Occipital lobe (tissue), 2 donors: ENCODE data around the gene PARP4. TPM values are rescaled to one million over a fixed set of nuclear protein-coding genes. Genes with fewer than 3 reads are reported as not detected.
"Not testable (repeated sequence)": the region's sequence is repeated elsewhere in the genome, so short reads cannot be mapped to it uniquely, and the experiment has no call there.

Experiments used
- DNase-seq: peaks from one replicate; lab custom pipeline; 2025; lab: John Stamatoyannopoulos, UW
- total RNA-seq: library from RNA; depleted of rRNA; stranded (reverse); fragments of >200 nt; gene quantifications from one replicate; pipeline ENCODE4 v1.2.3, GENCODE V29; 2014

Gene PARP4
- total RNA-seq, 1 donor from 2014 or later: 6.4 TPM

DNA sequence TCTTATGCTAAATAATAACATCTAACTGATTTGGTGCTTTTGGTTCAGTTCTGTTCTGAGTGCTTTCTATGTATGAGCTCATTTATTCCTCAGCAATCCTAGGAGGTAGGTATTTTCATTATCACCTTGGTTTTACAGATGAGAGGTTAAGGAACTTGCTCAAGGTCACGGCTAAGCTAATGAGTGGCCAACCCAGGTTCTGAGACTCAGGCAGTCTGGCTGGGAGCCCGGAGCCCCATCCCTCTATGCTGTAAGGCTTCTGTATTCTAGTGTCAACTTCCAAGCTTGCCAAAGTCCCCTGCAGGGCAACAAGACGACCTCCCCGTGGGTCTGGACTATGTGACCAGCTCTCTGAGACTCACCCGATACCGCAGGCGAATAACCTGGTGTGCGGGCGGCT lies 60.5 kb downstream of the PARP4 start:
- no peak for DNase-seq

DNA sequence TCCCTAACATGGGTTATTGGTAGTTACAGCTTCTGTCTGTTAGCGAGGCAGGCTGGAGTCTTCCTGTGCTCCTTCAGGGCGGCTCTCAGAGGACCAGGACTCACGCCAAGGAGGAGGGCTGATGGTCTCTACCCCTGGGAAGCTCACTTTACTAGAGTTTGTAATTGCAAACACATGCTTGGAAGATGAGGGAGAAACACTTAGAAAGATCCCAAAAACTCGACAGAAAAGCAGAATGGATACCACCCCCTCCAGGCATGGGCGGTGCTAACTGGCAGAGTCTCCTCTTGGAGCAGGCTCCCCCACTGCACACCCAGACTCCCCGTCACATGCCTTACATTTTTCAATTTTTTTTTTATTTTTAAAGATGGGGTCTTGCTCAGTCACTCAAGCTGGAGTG lies 62.0 kb downstream of the PARP4 start:
- DNase-seq: no peak

DNA sequence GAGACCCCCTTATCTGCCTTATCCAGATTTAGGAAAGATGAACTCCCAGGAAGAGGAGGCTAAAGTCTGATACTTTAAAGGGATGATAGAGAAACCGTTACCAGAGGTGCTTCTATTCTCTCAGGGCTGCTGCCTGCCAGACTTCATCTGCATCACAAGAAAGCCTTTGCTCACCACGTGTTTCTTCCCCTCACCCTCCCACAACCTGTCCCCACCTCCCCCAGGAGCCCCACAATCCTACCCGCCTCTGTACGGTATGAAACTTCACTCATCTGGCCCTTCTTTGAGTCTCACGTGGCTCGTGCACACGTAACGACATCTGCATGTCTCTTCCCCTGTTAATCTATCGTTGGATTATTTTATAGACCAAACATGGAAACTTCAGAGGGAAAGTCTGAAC lies 67.7 kb downstream of the PARP4 start:
- DNase-seq: not testable (repeated sequence)

DNA sequence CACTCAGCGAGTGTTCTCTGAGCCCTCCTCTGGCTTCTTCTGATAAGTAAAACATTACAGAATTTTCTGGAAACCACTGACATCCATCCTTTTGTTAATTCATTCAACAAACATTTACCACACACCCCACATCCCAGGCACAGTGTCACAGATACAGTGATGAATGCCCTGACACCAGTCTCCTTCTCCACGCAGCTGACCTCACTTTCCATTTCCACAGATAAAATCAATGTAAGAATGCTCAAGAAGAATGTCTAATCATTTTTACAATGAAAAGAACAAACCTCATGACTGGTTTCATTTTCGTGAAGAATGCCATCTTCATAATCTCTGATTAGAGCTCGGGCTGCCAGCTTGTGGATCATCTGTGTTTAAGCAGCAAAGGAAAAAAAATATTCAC lies 69.2 kb downstream of the PARP4 start:
- no peak for DNase-seq

DNA sequence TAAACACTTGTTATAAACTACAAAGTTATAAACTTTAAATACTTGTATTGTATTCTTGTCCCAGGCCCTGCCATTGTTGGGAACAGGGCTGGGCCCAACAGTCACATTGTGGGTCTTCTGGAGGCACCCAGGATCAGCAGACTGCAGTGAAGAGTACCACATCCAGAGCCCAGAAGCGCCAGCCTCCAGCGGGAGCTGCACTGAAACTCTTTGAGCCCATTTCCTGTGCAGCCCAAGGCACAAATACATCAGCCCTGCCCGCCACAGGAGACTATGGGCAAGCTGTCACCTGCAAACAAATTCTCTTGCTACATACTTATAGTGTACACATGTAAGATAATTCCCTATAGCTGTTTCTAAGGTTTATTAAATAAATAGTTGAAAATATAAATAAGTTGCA lies 86.5 kb downstream of the PARP4 start:
- DNase-seq: not testable (repeated sequence)

DNA sequence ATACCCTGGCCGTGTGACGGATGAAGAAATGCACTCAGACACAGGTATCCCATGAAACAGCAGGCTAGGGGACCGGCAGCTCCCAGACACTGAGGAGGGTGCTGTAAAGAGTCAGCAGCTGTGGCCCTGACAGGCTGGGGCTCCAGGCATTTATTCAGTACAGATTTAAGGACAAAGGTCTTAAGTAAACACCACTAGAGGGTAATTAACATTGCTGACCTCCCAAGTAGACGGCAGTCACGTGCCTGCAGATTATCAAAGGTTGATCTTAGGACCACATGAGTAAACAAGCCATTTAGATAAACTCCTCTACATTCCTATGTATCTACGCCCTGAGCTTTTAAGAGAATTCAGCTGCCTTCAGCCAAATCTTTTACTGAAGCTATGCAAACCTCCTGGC lies 92.9 kb downstream of the PARP4 start:
- DNase-seq: not testable (repeated sequence)

DNA sequence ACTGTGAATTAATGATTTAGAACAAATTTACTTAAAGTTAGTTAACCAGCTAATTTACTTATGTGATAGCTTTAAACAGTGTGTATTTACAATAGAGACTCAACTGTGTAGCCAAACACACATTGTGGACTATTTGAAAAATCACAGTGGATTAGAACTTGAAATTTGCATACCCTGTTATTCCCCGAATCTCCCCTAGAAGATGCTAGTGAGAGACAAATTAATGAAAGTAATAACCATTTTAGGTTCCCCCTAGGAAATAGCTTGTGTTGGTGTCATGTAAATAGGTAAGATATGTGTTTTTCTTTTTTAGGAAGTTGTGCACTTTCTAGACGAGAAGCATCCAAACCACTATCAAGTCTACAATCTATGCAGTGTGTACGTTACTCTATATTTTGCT lies 104.7 kb downstream of the PARP4 start:
- no peak for DNase-seq

DNA sequence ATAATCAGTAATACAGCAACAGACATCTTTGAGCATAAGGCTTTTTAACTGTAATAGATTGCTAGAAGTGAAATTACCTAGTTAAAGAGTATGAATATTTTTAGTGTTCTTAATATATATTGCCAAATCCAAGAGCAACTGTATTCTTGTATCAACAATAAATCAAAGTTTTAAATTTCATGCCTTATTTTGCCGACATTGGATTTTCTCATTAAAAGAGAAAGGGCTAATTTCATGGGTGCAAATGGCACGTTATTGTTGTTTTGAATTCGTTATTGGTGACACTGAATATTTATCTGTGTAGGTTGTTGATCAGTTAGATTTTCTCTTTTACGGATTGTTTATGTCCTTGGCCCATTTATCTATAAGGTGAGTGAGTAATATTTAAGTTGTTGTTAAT lies 106.1 kb downstream of the PARP4 start:
- no peak for DNase-seq

DNA sequence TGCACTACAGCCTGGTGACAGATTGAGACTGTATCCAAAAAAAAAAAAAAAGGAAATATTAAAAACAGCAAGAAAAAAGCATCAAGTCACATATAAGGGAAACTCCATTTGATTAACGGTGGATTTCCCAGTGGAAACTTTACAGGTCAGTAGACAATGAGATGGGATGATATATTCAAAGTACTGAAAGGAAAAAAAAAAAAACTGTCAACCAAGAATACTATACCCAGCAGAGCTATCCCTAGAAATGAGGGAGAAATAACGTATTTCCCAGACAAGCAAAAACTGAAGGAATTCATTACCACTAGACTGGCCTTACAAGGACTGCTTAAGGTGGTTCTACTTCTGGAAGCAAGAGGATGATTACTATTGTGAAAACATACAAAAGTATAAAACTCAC lies 115.8 kb downstream of the PARP4 start:
- DNase-seq: no peak

DNA sequence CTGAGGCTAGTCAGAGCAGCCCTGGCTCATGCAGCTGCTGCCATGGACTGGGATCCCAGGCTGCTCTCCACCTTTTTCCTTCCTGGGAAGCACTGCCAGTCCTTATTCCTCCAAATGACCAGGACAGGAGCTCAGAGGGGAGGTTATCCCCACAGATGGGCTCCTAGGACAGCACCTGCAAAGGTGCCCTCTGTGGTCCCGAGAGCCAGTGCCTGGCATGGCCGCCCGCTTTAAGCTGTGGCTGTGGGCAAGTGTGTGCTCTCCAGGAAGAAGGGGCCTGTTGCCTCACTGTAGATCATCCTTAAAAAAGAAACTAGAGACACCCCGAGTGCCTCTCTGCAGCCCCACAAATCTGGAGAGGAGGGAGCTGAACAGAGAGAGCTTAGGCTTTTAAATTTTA lies 119.6 kb downstream of the PARP4 start:
- DNase-seq: no peak

DNA sequence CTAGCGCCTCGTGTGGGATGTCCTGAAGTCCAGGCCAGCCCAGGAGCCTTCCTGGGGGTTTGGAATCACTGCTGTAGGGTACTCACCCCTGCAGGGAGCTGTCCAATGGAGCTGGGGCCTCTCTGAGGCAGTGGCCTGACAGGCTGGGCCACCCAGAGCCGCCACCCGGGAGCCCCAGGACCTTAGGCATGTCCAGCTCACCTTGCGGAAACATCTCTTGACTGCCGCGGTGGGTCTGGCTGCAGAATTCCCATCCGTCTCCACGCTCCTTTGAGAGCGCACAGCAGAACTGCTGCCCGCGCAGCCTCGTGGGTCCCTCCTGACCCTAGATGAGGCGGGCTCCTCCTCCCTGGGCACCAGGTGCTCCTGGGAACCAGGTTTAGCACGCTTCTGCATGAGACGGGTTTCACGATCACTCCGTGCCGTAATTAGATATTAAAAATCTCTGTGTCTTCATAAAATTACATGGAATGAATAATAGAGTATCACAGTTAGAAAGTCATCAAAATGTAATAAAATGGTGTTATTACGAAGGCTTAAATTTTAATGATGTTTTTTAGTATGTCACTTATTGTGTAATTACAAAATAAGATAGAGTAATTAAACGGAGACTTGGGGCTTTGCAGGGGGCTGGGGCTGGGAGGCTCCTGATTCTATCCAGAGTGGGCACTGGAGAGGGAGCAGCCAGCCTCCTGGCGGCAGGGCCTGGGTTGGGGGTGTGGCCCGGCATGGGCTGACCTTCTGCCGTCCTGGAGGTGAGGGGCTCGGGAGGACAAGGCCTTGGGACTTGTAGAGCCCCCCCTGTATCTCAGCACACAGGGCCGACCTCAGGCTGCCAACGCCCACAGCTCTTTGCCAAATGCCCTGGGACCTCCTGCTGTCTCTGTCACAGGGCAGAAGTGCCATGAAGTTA lies 120.6 kb downstream of the PARP4 start:
- DNase-seq: not testable (repeated sequence)

DNA sequence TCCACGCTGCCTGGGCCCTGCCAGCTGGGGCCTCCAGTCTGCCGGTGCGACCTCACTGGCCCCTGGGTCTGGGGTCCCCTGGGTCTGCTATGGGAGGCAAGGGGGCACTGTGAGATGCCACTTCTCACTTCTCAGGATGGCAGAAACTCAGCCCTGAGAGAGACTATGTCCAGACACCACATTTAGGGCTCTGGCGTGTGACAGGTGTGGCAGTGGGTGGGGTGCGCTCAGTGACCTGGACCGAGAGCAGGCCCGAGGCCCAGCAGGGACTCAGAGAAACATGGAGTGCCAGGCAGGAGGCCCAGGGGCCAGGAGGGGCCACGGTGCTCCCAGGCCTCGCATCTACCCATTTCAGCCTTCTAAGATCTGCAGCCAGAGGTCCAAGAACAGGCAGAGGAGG lies 121.8 kb downstream of the PARP4 start:
- DNase-seq: not testable (repeated sequence)

DNA sequence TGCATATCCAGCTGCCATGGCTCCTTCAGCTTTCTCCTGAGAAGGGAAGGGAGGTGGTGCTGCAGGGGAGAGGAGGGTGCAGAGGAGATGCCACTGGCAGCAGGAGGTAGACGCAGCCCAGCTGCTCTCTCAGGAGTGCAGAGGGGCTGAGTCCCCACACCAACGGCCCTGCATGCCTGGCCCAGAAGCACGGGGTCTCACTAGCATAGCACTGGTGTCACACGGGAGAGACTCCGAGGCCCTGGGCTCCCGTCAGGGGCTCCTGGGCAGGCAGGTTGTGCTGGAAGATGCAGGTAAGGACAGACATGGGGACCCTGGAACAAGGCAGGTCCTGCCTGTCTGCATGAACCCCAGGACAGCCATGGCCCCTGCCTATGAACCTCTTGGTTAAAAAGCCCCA lies 123.1 kb downstream of the PARP4 start:
- DNase-seq: no peak

DNA sequence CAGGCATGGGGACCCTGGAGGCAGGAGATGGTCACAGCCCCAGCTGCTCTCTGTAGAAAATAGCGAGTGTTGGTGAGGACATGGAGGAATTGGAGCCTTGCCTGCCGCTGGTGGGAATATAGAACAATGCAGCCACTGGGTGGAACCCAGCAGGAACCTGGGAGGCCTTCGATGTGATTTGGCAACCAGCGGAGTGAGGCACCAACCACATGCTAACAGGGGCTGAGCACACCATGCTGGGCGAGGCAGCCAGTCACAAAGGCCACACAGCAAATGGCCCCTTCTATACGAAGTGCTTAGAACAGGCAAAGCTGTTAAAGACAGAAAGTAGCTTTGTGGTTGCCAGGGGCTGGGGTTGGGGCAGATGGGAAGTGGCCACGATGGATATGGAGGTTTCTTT lies 123.8 kb downstream of the PARP4 start:
- DNase-seq: not testable (repeated sequence)

DNA sequence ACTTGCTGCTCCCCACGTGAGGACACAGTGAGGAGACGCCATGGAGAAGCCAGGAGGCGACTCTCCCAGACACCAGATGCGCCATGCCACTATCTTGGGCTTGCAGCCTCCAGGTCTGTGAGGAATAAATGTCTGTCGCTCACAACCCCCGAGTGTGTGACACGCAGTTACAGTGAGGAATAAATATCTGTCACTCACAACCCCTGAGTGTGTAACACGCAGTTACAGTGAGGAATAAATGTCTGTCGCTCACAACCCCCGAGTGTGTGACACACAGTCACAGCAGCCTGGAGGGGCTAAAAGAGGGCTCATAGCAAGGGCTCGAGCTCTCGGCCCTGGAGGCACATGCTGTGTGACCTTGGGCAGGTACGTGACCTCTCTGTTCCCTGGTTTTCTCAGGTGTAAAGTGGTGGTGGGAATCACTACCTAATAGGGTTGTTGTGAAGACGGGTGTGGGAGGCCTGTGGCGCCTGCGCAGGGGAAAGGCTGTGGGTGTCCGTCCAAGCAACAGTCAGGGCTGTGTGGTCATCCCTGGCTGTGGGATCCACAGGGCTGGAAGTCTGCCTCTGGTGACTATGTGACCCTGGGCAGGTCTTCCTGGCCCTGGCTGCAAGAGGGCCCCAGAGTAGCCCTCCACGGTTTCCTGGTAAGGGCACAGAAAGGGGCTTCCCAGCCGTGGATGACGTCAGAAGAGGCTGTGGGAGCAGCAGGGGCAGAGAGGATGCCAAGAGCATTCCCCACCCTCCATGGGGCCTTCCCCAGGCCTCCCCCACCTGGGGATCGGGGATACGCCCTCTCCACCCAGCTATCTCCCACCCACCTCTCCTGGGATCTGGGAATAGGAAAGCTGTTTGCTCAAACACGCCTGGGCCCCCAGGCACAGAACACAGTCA lies 125.5 kb downstream of the PARP4 start:
- DNase-seq: no peak

DNA sequence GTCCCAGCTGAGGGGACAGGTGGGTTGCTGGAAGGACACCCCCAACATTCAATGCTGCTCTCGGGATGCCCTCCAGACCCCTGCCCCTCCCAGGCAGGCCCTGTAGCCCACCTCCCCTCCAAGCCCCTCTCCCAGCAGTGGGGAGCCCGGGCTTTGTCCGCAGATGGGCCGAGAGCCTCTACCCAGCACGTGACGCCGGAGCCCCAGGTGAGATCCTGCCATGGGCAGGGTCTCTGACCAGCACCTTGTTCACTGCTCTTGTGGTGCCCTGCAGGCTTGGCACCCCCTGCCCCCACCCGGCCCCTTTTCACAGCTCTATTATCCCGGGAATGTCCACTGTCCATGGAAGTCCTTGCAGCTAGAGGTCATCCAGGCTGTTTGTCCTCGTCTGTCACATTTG lies 126.7 kb downstream of the PARP4 start:
- no peak for DNase-seq

DNA sequence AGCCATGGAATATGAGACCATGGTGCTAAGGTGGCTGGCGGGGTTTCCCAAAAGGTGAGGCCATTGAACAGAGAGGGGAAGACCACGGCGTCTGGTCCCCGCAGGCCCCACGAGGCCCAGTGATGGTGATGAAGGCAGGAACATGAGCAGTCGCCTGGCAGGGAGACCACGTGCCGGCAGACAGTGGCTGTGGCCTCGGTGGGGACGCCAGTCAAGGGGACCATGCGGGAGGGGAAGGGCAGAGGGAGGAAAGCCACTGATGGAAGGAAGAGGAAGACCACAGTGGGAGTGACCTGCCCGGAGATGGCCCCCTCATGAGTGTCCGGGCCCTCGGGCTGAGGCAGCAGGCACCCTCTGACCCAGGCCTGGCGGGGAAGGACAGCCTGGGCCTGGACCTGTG lies 127.6 kb downstream of the PARP4 start:
- not testable (repeated sequence) for DNase-seq

DNA sequence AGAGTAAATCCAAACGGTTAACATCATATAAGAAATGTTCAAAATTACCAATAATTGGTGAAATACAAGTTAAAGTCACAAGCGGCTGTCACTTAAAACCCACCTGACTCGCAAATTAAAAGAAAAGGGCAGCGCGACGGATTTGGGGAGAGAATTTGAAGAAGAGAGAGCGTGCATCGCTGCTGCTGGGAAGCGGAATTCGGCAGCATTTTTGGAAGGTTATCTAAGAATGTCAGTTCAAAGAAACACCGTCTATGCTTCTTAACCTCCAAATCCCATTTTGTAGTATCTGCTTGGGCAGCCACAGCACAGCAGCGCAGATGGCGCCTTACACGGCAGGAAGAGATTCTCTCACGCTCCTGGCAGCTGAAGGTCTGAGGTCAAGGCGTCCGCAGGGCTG lies 128.5 kb downstream of the PARP4 start:
- DNase-seq: not testable (repeated sequence)

DNA sequence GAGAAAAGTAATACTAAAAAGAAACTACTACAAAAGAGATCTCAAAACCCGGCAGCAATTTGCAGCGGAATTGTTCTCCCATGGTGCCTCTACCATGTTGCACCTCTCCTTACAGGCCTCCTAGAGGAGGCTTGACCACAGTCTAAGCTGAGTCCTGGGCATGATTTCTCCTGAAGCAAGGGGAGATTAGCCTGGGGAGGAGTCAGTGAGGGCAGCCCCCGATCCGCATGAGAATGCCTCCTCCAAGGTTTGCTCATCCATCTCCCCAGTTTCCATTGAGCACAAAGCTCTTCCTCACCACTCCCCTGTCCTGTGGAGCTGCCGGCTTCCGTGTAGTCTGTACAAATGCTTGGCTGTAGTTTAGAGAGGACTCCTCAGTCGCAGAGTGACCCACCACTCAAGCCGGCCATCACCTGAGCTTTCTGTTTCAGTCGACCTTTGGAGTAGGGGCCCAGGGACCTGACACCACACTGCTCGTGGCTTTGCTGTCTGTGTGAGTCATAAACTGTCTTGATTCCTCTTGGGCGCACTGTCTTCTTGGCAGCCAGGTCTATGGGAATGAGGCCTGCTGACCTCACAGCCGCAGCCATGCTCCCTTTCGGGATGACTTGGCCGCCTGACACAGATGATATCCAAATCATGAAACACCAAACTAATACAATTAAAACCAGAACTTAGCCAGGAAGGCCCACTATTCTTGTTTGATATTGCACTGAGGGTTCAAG lies 130.9 kb downstream of the PARP4 start:
- DNase-seq: no peak

DNA sequence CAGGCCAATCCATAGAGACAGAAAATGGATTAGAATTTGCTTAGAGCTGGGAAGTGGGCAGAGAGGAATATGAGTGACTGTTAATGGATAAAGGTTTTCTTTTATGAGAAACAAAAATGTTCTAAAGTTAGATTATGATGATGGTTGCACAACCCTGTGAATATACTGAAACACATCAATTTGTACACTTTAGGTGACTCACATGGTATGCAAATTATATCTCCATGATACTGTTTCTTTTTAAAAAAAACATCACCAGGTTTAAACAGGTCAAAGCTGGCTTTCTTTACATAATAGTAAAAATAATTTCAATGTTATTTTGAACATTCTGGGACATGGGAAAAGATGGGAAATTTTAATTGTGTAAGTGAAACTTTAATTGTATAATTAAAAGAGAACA lies 131.7 kb downstream of the PARP4 start:
- DNase-seq: not testable (repeated sequence)

DNA sequence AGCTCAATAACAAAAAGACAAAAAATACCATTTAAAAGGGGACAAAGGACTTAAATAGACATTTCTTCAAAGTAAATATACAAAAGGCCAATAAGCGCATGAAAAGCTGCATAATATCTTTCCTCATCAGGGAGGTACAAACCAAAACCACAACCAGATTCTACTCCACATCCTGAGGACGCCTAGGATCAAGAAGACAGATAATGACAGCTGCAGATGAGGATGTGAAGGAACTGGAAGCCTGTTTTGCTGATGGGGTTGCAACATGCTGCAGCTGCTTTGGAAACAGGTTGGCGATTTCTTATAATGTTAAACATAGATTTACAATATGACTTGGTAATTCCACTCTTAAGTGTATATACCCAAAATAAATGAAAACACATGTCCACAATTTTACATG lies 132.4 kb downstream of the PARP4 start:
- not testable (repeated sequence) for DNase-seq

DNA sequence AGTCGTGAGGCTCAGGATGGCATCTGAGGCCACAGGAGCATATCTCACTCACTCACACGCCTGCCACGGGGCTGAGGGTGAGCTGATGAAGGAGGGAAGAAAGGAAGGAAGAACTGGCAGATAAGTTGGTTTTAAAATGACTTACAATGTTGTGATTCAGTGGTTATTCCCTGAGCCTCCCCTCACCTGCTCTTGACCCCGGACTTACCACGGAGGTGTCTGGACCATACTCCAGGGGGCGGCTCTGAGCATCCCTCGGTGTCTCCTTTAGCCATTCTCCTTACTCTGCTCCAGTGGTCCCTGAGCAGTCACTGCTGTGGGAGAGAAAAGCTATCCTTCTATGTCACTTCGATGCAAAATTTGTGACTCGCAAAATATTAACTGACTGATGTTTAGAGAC lies 141.3 kb downstream of the PARP4 start:
- DNase-seq: not testable (repeated sequence)
